ENCODE measurements around the gene LONP1.

- no peak for TF ChIP-seq MAX (IDR thresholded peaks at IDR 0.05)
- TF ChIP-seq, protein P1, sequence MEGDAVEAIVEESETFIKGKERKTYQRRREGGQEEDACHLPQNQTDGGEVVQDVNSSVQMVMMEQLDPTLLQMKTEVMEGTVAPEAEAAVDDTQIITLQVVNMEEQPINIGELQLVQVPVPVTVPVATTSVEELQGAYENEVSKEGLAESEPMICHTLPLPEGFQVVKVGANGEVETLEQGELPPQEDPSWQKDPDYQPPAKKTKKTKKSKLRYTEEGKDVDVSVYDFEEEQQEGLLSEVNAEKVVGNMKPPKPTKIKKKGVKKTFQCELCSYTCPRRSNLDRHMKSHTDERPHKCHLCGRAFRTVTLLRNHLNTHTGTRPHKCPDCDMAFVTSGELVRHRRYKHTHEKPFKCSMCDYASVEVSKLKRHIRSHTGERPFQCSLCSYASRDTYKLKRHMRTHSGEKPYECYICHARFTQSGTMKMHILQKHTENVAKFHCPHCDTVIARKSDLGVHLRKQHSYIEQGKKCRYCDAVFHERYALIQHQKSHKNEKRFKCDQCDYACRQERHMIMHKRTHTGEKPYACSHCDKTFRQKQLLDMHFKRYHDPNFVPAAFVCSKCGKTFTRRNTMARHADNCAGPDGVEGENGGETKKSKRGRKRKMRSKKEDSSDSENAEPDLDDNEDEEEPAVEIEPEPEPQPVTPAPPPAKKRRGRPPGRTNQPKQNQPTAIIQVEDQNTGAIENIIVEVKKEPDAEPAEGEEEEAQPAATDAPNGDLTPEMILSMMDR (IDR thresholded peaks at IDR 0.05 in 2 of 3, conservative IDR thresholded peaks at IDR 0.05 in 1 of 3; ENCODE audit: borderline replicate concordance in 1 of 3, insufficient read depth in 1 of 3, low read depth in 2 of 3, low read length in 2 of 3): no peak
- no peak for TF ChIP-seq REST (IDR thresholded peaks at IDR 0.05; ENCODE audit: low read depth)
- peak; percentile 7; the same call in 1 of the 2 replicates for TF ChIP-seq POLR2AphosphoS5 (IDR thresholded peaks at IDR 0.05; ENCODE audit: low read depth, low read length)
- no peak for TF ChIP-seq EZH2phosphoT487 (IDR thresholded peaks at IDR 0.05; ENCODE audit: borderline replicate concordance)
- no peak for TF ChIP-seq ZNF274 (IDR thresholded peaks at IDR 0.05; ENCODE audit: low read depth, low read length)
- TF ChIP-seq FOSL1 (IDR thresholded peaks at IDR 0.05; ENCODE audit: low read depth): no peak
- no peak for TF ChIP-seq YY1 (IDR thresholded peaks at IDR 0.05; ENCODE audit: extremely low read depth, insufficient replicate concordance, low read depth, low read length)
- no peak for TF ChIP-seq SIN3A (IDR thresholded peaks at IDR 0.05; ENCODE audit: low read depth)
- TF ChIP-seq EZH2 (IDR thresholded peaks at IDR 0.05): no peak
- TF ChIP-seq, protein P2, sequence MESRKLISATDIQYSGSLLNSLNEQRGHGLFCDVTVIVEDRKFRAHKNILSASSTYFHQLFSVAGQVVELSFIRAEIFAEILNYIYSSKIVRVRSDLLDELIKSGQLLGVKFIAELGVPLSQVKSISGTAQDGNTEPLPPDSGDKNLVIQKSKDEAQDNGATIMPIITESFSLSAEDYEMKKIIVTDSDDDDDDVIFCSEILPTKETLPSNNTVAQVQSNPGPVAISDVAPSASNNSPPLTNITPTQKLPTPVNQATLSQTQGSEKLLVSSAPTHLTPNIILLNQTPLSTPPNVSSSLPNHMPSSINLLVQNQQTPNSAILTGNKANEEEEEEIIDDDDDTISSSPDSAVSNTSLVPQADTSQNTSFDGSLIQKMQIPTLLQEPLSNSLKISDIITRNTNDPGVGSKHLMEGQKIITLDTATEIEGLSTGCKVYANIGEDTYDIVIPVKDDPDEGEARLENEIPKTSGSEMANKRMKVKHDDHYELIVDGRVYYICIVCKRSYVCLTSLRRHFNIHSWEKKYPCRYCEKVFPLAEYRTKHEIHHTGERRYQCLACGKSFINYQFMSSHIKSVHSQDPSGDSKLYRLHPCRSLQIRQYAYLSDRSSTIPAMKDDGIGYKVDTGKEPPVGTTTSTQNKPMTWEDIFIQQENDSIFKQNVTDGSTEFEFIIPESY (IDR thresholded peaks at IDR 0.05; ENCODE audit: extremely low read depth, insufficient replicate concordance, low read length): no peak
- no peak for TF ChIP-seq JUND (IDR thresholded peaks at IDR 0.05)
- no peak for TF ChIP-seq POLR2A (IDR thresholded peaks at IDR 0.05; ENCODE audit: borderline replicate concordance, extremely low read depth, insufficient read depth, insufficient read length)
Measured at GRCh38 chr19:5693195-5694166, 26.5 kb downstream of the LONP1 start.
